NCI-H1436 treated with DMSO at 0.1 percent for 48 hours (cell line): ENCODE measurements around the gene TRIM22.
"Not testable (repeated sequence)": the region's sequence is repeated elsewhere in the genome, so short reads cannot be mapped to it uniquely, and the experiment has no call there.

ENCODE experiments used
- DNase-seq: peaks from one replicate; lab custom pipeline; 2025; lab: John Stamatoyannopoulos, UW

The TRIM22 gene

GRCh38 chr11:5691238-5691963 is 1.8 kb downstream of the TRIM22 start:
- DNase-seq = not testable (repeated sequence)

- no peak for DNase-seq
Observed at GRCh38 chr11:5691964-5692361, 2.4 kb downstream of the TRIM22 start.

GRCh38 chr11:5694642-5695041 is 5.1 kb downstream of the TRIM22 start:
- no peak for DNase-seq

GRCh38 chr11:5695580-5695979 is 6.0 kb downstream of the TRIM22 start:
- DNase-seq = no peak

- no peak for DNase-seq
Observed at GRCh38 chr11:5696210-5696609, 6.6 kb downstream of the TRIM22 start.

- no peak for DNase-seq
Observed at GRCh38 chr11:5698281-5698680, 8.7 kb downstream of the TRIM22 start.

GRCh38 chr11:5700421-5701054 is 10.9 kb downstream of the TRIM22 start:
- no peak for DNase-seq

- DNase-seq = no peak
Observed at GRCh38 chr11:5701055-5701577, 11.5 kb downstream of the TRIM22 start.

GRCh38 chr11:5703741-5704536 is 14.3 kb downstream of the TRIM22 start:
- DNase-seq = no peak

GRCh38 chr11:5705688-5706087 is 16.1 kb downstream of the TRIM22 start:
- no peak for DNase-seq

GRCh38 chr11:5712507-5712906 is 22.9 kb downstream of the TRIM22 start:
- DNase-seq = no peak

- DNase-seq = no peak
Observed at GRCh38 chr11:5713695-5714094, 24.1 kb downstream of the TRIM22 start.

GRCh38 chr11:5716518-5716917 is 26.9 kb downstream of the TRIM22 start:
- DNase-seq = not testable (repeated sequence)

- DNase-seq = no peak
Observed at GRCh38 chr11:5719703-5720495, 30.3 kb downstream of the TRIM22 start.

- no peak for DNase-seq
Observed at GRCh38 chr11:5722622-5723021, 33.0 kb downstream of the TRIM22 start.

GRCh38 chr11:5726351-5726750 is 36.8 kb downstream of the TRIM22 start:
- DNase-seq = no peak

- DNase-seq = no peak
Observed at GRCh38 chr11:5727691-5728090, 38.1 kb downstream of the TRIM22 start.

- DNase-seq = no peak
Observed at GRCh38 chr11:5736396-5736795, 46.8 kb downstream of the TRIM22 start, which contains the start of gene OR56B1. Gene OR56B1 (plus strand): TSS chr11:5736448. CDS start chr11:5736517, 69 bp downstream.

GRCh38 chr11:5737091-5737490 is 47.5 kb downstream of the TRIM22 start:
- no peak for DNase-seq

- no peak for DNase-seq
Observed at GRCh38 chr11:5737670-5738392, 48.2 kb downstream of the TRIM22 start.

- no peak for DNase-seq
Observed at GRCh38 chr11:5738431-5738830, 48.8 kb downstream of the TRIM22 start.
